HG02588 (cell line): ENCODE measurements around the gene DNLZ.
"Not testable (repeated sequence)": the region's sequence is repeated elsewhere in the genome, so short reads cannot be mapped to it uniquely, and the experiment has no call there.

ENCODE experiments used
- ATAC-seq: cut with Tn5 transposase; IDR thresholded peaks from one replicate; pipeline ENCODE4 v1.9.1; 2021; ENCODE audit warnings: mild to moderate bottlenecking, moderate library complexity; ENCODE audit not compliant: unreplicated experiment

DNLZ gene

GRCh38 chr9:136361754-136362449 is 1.6 kb downstream of the DNLZ start:
- ATAC-seq = no peak

GRCh38 chr9:136361047-136361753 is 2.3 kb downstream of the DNLZ start:
- ATAC-seq = no peak

- ATAC-seq = no peak
Observed at GRCh38 chr9:136359774-136360718, 3.5 kb downstream of the DNLZ start.

- no peak for ATAC-seq
Observed at GRCh38 chr9:136358888-136359287, 4.7 kb downstream of the DNLZ start.

- ATAC-seq = no peak
Observed at GRCh38 chr9:136358016-136358415, 5.5 kb downstream of the DNLZ start.

- ATAC-seq = no peak
Observed at GRCh38 chr9:136357202-136357725, 6.3 kb downstream of the DNLZ start.

- ATAC-seq = no peak
Observed at GRCh38 chr9:136355616-136356557, 7.7 kb downstream of the DNLZ start.

GRCh38 chr9:136354592-136355085 is 8.9 kb downstream of the DNLZ start:
- ATAC-seq = no peak

GRCh38 chr9:136353757-136354488 is 9.6 kb downstream of the DNLZ start:
- no peak for ATAC-seq

GRCh38 chr9:136353088-136353487 is 10.5 kb downstream of the DNLZ start:
- no peak for ATAC-seq

GRCh38 chr9:136352682-136353081 is 10.9 kb downstream of the DNLZ start:
- ATAC-seq = no peak

GRCh38 chr9:136351868-136352267 is 11.7 kb downstream of the DNLZ start:
- not testable (repeated sequence) for ATAC-seq

GRCh38 chr9:136351252-136351800 is 12.2 kb downstream of the DNLZ start:
- no peak for ATAC-seq

- ATAC-seq = no peak
Observed at GRCh38 chr9:136349546-136349945, 14.0 kb downstream of the DNLZ start.

- ATAC-seq = no peak
Observed at GRCh38 chr9:136348691-136349090, 14.9 kb downstream of the DNLZ start.

- ATAC-seq = no peak
Observed at GRCh38 chr9:136347472-136348256, 15.9 kb downstream of the DNLZ start.

GRCh38 chr9:136346927-136347465 is 16.5 kb downstream of the DNLZ start:
- no peak for ATAC-seq

GRCh38 chr9:136346157-136346481 is 17.4 kb downstream of the DNLZ start:
- no peak for ATAC-seq
